Neural progenitor cell (in vitro differentiated cells): Measurements from ENCODE around the gene BNIP1. TPM values are rescaled to one million over a fixed set of nuclear protein-coding genes. Genes with fewer than 3 reads are reported as not detected.

Experiments
- DNase-seq: peaks from one replicate; pipeline ENCODE4 v3.0.0-alpha.2; 2016; ENCODE audit warnings: low spot score
- H2AFZ ChIP-seq: fragments of 200-600 bp; sonication (generic); replicated peaks from 2 replicates; pipeline ENCODE4 v1.6.1; 2016; ENCODE audit warnings: antibody characterized with exemption
- H3F3A ChIP-seq: fragments of 200-600 bp; sonication (generic); 2 replicates; pipeline ENCODE4 v1.6.1; 2016; ENCODE audit warnings: antibody characterized with exemption, low read depth
- H3K27ac ChIP-seq: fragments of 200-600 bp; sonication (generic); 2 replicates; pipeline ENCODE4 v1.5.1; 2016; ENCODE audit warnings: mild to moderate bottlenecking
- H3K27me3 ChIP-seq: fragments of 200-600 bp; sonication (generic); 2 replicates; pipeline ENCODE4 v1.6.1; 2016; ENCODE audit warnings: mild to moderate bottlenecking, moderate library complexity
- H3K36me3 ChIP-seq: fragments of 200-600 bp; sonication (generic); 2 replicates; pipeline ENCODE4 v1.5.1; 2016
- H3K4me1 ChIP-seq: fragments of 200-600 bp; sonication (generic); 2 replicates; pipeline ENCODE4 v1.6.1; 2016; ENCODE audit warnings: mixed run types
- H3K4me2 ChIP-seq: fragments of 200-600 bp; sonication (generic); 2 replicates; pipeline ENCODE4 v1.6.1; 2016
- H3K4me3 ChIP-seq: fragments of 200-600 bp; sonication (generic); 2 replicates; pipeline ENCODE4 v1.5.1; 2016
- H3K79me2 ChIP-seq: fragments of 200-600 bp; sonication (generic); 2 replicates; pipeline ENCODE4 v1.6.1; 2016; ENCODE audit warnings: low read depth
- H3K9ac ChIP-seq: fragments of 200-600 bp; sonication (generic); 2 replicates; pipeline ENCODE4 v1.6.1; 2016
- H3K9me3 ChIP-seq: fragments of 200-600 bp; sonication (generic); 2 replicates; pipeline ENCODE4 v1.5.1; 2016; ENCODE audit warnings: low read depth
- H4K20me1 ChIP-seq: fragments of 200-600 bp; sonication (generic); 2 replicates; pipeline ENCODE4 v1.6.1; 2016; ENCODE audit warnings: low read depth
- H3K27ac Mint-ChIP-seq: 3 replicates; pipeline ENCODE4 v1.8.0; 2021; ENCODE audit warnings: mixed read lengths
- H3K27me3 Mint-ChIP-seq: 2 replicates; pipeline ENCODE4 v1.8.0; 2022; ENCODE audit warnings: low read depth, mild to moderate bottlenecking, inconsistent platforms, moderate library complexity, mixed read lengths; ENCODE audit not compliant: insufficient read depth
- H3K36me3 Mint-ChIP-seq: 3 replicates; pipeline ENCODE4 v1.8.0; 2021; ENCODE audit warnings: mixed read lengths
- H3K4me1 Mint-ChIP-seq: 3 replicates; pipeline ENCODE4 v1.8.0; 2021; ENCODE audit warnings: mixed read lengths
- H3K4me3 Mint-ChIP-seq: 3 replicates; pipeline ENCODE4 v1.8.0; 2021; ENCODE audit warnings: mild to moderate bottlenecking, moderate library complexity, mixed read lengths
- H3K9me3 Mint-ChIP-seq: 3 replicates; pipeline ENCODE4 v1.8.0; 2020; ENCODE audit warnings: mixed read lengths
- EZH2 ChIP-seq: fragments of 200-600 bp; sonication (generic); IDR thresholded peaks from 2 replicates; pipeline ENCODE4 v1.6.1; 2017; ENCODE audit warnings: antibody characterized with exemption, mild to moderate bottlenecking, moderate library complexity
- EZH2phosphoT487 ChIP-seq: fragments of 200-600 bp; sonication (generic); IDR thresholded peaks from 2 replicates; pipeline ENCODE4 v1.6.1; 2017; ENCODE audit warnings: antibody characterized with exemption
- total RNA-seq: library from RNA; depleted of rRNA; stranded (reverse); fragments of >200 nt; gene quantifications from 2 replicates; pipeline ENCODE4 v1.2.3, GENCODE V29; 2015; ENCODE audit warnings: low replicate concordance
- TF ChIP-seq, protein P1 (sequence below): fragments of 200-600 bp; sonication (generic); IDR thresholded peaks from 2 replicates; pipeline ENCODE4 v1.5.1; 2017; ENCODE audit warnings: antibody characterized with exemption, mild to moderate bottlenecking

BNIP1 gene
- total RNA-seq, 1 donor from 2014 or later = 15.0 TPM

- H3K4me1 Mint-ChIP-seq = peaks cover 7% of the 10 kb centered on the region
- no peak overlapping the region for H3K4me3 ChIP-seq
- no peaks in the 10 kb centered on the region for H3K36me3 Mint-ChIP-seq
- no peaks in the 10 kb centered on the region for H3K27me3 ChIP-seq
- no peak overlapping the region for H3K27ac ChIP-seq
- no peaks in the 10 kb centered on the region for H3K36me3 ChIP-seq
- H3K4me1 ChIP-seq = peaks cover 5% of the 10 kb centered on the region
- H2AFZ ChIP-seq = no peak overlapping the region
- H3K9ac ChIP-seq = no peak overlapping the region
- H3K27ac Mint-ChIP-seq = no peak overlapping the region
- no peak for DNase-seq
- no peak for TF ChIP-seq EZH2phosphoT487
- TF ChIP-seq, protein P1, sequence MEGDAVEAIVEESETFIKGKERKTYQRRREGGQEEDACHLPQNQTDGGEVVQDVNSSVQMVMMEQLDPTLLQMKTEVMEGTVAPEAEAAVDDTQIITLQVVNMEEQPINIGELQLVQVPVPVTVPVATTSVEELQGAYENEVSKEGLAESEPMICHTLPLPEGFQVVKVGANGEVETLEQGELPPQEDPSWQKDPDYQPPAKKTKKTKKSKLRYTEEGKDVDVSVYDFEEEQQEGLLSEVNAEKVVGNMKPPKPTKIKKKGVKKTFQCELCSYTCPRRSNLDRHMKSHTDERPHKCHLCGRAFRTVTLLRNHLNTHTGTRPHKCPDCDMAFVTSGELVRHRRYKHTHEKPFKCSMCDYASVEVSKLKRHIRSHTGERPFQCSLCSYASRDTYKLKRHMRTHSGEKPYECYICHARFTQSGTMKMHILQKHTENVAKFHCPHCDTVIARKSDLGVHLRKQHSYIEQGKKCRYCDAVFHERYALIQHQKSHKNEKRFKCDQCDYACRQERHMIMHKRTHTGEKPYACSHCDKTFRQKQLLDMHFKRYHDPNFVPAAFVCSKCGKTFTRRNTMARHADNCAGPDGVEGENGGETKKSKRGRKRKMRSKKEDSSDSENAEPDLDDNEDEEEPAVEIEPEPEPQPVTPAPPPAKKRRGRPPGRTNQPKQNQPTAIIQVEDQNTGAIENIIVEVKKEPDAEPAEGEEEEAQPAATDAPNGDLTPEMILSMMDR = no peak
- TF ChIP-seq EZH2 = no peak
- no peaks in the 10 kb centered on the region for H3K79me2 ChIP-seq
- no peaks in the 10 kb centered on the region for H3K9me3 ChIP-seq
- peaks cover 7% of the 10 kb centered on the region for H3K27me3 Mint-ChIP-seq
- no peak overlapping the region for H3K4me2 ChIP-seq
- no peaks in the 10 kb centered on the region for H4K20me1 ChIP-seq
- no peaks in the 10 kb centered on the region for H3K9me3 Mint-ChIP-seq
- H3F3A ChIP-seq = no peaks in the 10 kb centered on the region
- no peak overlapping the region for H3K4me3 Mint-ChIP-seq
These were observed 36.0 kb downstream of the BNIP1 start for GRCh38 chr5:173180331-173180730.

DNA sequence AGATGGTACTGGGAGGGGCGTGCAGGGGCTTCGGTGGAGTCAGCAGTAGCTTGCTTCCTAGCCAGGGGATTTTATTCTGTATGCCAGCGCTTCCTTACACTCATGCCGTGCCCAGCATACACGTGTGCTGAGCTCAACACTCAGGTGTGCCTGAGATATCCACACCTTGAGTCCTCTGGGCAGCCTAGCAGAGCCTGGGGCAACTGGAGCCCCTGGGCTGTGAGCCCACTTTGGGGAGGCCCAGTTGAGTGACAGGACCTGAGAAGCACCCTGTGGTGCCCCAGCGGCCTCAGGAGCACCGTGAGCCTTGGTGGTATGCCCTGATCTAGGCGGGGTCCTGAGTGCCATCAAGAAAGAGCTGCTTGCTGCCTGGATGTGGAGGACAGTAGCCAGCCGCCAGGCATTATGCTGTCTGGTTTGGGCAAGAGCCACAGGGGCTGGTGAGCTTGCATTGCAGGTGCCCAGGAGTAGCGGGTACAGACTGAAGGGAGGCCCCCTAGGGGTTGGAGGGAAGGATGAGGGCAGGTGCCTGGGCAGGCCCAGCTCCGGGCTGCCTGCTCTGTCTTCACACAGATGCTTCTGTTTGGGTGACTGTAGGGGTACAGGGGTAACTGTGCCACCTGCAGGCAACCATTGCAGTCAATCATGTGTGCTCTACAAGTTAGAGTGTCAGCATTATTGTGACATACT is 42.9 kb downstream of the BNIP1 start:
- H3K27ac Mint-ChIP-seq = no peak overlapping the region

GRCh38 chr5:173188280-173188679 is 43.9 kb downstream of the BNIP1 start:
- H3K36me3 Mint-ChIP-seq = no peaks in the 10 kb centered on the region
- Histone ChIP-seq H3K9me3 (no peaks in the 10 kb centered on the region), H3K79me2 (no peaks in the 10 kb centered on the region), H3K4me1 (no peaks in the 10 kb centered on the region), H3K36me3 (no peaks in the 10 kb centered on the region), H3K4me3 (no peak overlapping the region), H2AFZ (no peak overlapping the region), H3F3A (no peaks in the 10 kb centered on the region), H3K27me3 (no peaks in the 10 kb centered on the region), H4K20me1 (no peaks in the 10 kb centered on the region), H3K27ac (no peak overlapping the region), H3K4me2 (no peak overlapping the region), H3K9ac (no peak overlapping the region)
- DNase-seq = no peak
- H3K27ac Mint-ChIP-seq = no peak overlapping the region
- peaks cover 11% of the 10 kb centered on the region for H3K27me3 Mint-ChIP-seq
- no peak overlapping the region for H3K4me3 Mint-ChIP-seq
- H3K4me1 Mint-ChIP-seq = no peaks in the 10 kb centered on the region
- TF ChIP-seq EZH2 = no peak
- TF ChIP-seq, protein P1 = no peak
- TF ChIP-seq EZH2phosphoT487 = no peak
- H3K9me3 Mint-ChIP-seq = peaks cover 2% of the 10 kb centered on the region

More for the DNA sequence above, 42.9 kb downstream of the BNIP1 start:
- Histone ChIP-seq H3K27me3 (no peaks in the 10 kb centered on the region), H3F3A (no peaks in the 10 kb centered on the region), H4K20me1 (no peaks in the 10 kb centered on the region), H3K79me2 (no peaks in the 10 kb centered on the region), H3K9me3 (no peaks in the 10 kb centered on the region), H3K4me1 (no peaks in the 10 kb centered on the region), H3K9ac (no peak overlapping the region), H3K36me3 (no peaks in the 10 kb centered on the region), H3K4me2 (no peak overlapping the region), H3K4me3 (no peak overlapping the region), H3K27ac (no peak overlapping the region), H2AFZ (no peak overlapping the region)
- Mint-ChIP-seq H3K9me3 (no peaks in the 10 kb centered on the region), H3K27me3 (peaks cover 7% of the 10 kb centered on the region), H3K36me3 (no peaks in the 10 kb centered on the region), H3K4me3 (no peak overlapping the region), H3K4me1 (no peaks in the 10 kb centered on the region)
- TF ChIP-seq EZH2phosphoT487 (no peak), EZH2 (no peak)
- TF ChIP-seq, protein P1 = peak; percentile 24
- DNase-seq = peak; percentile 24
